Measurements from ENCODE around the gene GRHL1.

- TF ChIP-seq, protein P1, sequence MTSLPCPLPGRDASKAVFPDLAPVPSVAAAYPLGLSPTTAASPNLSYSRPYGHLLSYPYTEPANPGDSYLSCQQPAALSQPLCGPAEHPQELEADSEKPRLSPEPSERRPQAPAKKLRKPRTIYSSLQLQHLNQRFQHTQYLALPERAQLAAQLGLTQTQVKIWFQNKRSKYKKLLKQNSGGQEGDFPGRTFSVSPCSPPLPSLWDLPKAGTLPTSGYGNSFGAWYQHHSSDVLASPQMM (CRISPR knock-in tag; IDR thresholded peaks at IDR 0.05): no peak
- TF ChIP-seq, protein P2, sequence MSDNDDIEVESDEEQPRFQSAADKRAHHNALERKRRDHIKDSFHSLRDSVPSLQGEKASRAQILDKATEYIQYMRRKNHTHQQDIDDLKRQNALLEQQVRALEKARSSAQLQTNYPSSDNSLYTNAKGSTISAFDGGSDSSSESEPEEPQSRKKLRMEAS (CRISPR knock-in tag; IDR thresholded peaks at IDR 0.05): no peak
- no peak for TF ChIP-seq HMG20A (CRISPR knock-in tag; conservative IDR thresholded peaks at IDR 0.05)
- TF ChIP-seq, protein P3, sequence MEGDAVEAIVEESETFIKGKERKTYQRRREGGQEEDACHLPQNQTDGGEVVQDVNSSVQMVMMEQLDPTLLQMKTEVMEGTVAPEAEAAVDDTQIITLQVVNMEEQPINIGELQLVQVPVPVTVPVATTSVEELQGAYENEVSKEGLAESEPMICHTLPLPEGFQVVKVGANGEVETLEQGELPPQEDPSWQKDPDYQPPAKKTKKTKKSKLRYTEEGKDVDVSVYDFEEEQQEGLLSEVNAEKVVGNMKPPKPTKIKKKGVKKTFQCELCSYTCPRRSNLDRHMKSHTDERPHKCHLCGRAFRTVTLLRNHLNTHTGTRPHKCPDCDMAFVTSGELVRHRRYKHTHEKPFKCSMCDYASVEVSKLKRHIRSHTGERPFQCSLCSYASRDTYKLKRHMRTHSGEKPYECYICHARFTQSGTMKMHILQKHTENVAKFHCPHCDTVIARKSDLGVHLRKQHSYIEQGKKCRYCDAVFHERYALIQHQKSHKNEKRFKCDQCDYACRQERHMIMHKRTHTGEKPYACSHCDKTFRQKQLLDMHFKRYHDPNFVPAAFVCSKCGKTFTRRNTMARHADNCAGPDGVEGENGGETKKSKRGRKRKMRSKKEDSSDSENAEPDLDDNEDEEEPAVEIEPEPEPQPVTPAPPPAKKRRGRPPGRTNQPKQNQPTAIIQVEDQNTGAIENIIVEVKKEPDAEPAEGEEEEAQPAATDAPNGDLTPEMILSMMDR (IDR thresholded peaks at IDR 0.05 in 2 of 3, conservative IDR thresholded peaks at IDR 0.05 in 1 of 3; ENCODE audit: insufficient read depth in 2 of 3, low read depth in 1 of 3, low read length in 3 of 3): no peak
- TF ChIP-seq, protein P4, sequence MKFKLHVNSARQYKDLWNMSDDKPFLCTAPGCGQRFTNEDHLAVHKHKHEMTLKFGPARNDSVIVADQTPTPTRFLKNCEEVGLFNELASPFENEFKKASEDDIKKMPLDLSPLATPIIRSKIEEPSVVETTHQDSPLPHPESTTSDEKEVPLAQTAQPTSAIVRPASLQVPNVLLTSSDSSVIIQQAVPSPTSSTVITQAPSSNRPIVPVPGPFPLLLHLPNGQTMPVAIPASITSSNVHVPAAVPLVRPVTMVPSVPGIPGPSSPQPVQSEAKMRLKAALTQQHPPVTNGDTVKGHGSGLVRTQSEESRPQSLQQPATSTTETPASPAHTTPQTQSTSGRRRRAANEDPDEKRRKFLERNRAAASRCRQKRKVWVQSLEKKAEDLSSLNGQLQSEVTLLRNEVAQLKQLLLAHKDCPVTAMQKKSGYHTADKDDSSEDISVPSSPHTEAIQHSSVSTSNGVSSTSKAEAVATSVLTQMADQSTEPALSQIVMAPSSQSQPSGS (CRISPR knock-in tag; IDR thresholded peaks at IDR 0.05): no peak
- TF ChIP-seq DDX20 (tag; IDR thresholded peaks at IDR 0.05; ENCODE audit: low read depth): no peak
- no peak for TF ChIP-seq XRCC5 (IDR thresholded peaks at IDR 0.05; ENCODE audit: low read depth, low read length)
These were observed 43.6 kb downstream of the GRHL1 start for GRCh38 chr2:9995059-9995458.

Measured in K562 (cell line).